H1 (cell line): Measurements from ENCODE around the gene RAB3A.

Source experiments
- CHD1 ChIP-seq: IDR thresholded peaks from 2 replicates; pipeline ENCODE4 v1.6.1; 2012; ENCODE audit warnings: low read depth, low read length, improper control_type of control experiment
- CTCF ChIP-seq, 3 experiments: IDR thresholded peaks; 1 replicate in 2 of 3; 2 replicates in 1 of 3; pipeline versions ENCODE4 v1.5.1 to v1.6.1; 2011; ENCODE audit warnings: low read length in 3 of 3, mild to moderate bottlenecking in 3 of 3, inconsistent platforms in 2 of 3, low read depth in 1 of 3, moderate library complexity in 1 of 3; ENCODE audit not compliant: insufficient read depth in 1 of 3; ENCODE audit errors: control extremely low read depth in 1 of 3
- EGR1 ChIP-seq: IDR thresholded peaks from 2 replicates; pipeline ENCODE4 v1.6.1; 2011; ENCODE audit warnings: low read depth, low read length, borderline replicate concordance
- EP300 ChIP-seq, 2 experiments: IDR thresholded peaks; 1 replicate in 1 of 2; 2 replicates in 1 of 2; pipeline ENCODE4 v1.6.1; 2011 to 2012; ENCODE audit warnings: low read depth in 2 of 2, low read length in 2 of 2, mild to moderate bottlenecking in 2 of 2, borderline replicate concordance in 1 of 2, inconsistent platforms in 1 of 2, moderate library complexity in 1 of 2
- EZH2 ChIP-seq: fragments of 200-600 bp; sonication (generic); IDR thresholded peaks from 2 replicates; pipeline ENCODE4 v1.7.1; 2012; ENCODE audit warnings: low read depth, mild to moderate bottlenecking, moderate library complexity, low read length, inconsistent platforms; ENCODE audit not compliant: severe bottlenecking
- KDM4A ChIP-seq: IDR thresholded peaks from one replicate; pipeline ENCODE4 v1.7.1; 2012; ENCODE audit warnings: low read depth, mild to moderate bottlenecking, moderate library complexity, low read length, inconsistent platforms; ENCODE audit not compliant: severe bottlenecking
- MAFK ChIP-seq: IDR thresholded peaks from 2 replicates; pipeline ENCODE4 v1.6.1; 2012; ENCODE audit warnings: low read depth, mild to moderate bottlenecking, improper control_type of control experiment, low read length
- POLR2A ChIP-seq, 2 experiments: IDR thresholded peaks; 1 replicate in 1 of 2; 2 replicates in 1 of 2; pipeline ENCODE4 v1.6.1; 2011; ENCODE audit warnings: low read depth in 2 of 2, low read length in 2 of 2, mild to moderate bottlenecking in 2 of 2; ENCODE audit errors: control extremely low read depth in 1 of 2
- RXRA ChIP-seq: IDR thresholded peaks from 2 replicates; pipeline ENCODE4 v1.6.1; 2011; ENCODE audit warnings: low read depth, mild to moderate bottlenecking, low read length, moderate library complexity; ENCODE audit not compliant: insufficient read depth
- SIX5 ChIP-seq: IDR thresholded peaks from 2 replicates; pipeline ENCODE4 v1.6.1; 2011; ENCODE audit warnings: mild to moderate bottlenecking, low read depth, low read length
- TCF12 ChIP-seq: IDR thresholded peaks from 2 replicates; pipeline ENCODE4 v1.6.1; 2011; ENCODE audit warnings: low read depth, mild to moderate bottlenecking, low read length
- YY1 ChIP-seq: IDR thresholded peaks from 2 replicates; pipeline ENCODE4 v1.6.1; 2011; ENCODE audit warnings: low read depth, mild to moderate bottlenecking, low read length

- no peak for TF ChIP-seq MAFK
- TF ChIP-seq POLR2A (IDR thresholded peaks at IDR 0.05; ENCODE audit: control extremely low read depth in 1 of 2, low read depth in 2 of 2, low read length in 2 of 2), result no peak
- TF ChIP-seq EP300 (IDR thresholded peaks at IDR 0.05; ENCODE audit: borderline replicate concordance in 1 of 2, low read depth in 2 of 2, low read length in 2 of 2), result no peak
- TF ChIP-seq CTCF (IDR thresholded peaks at IDR 0.05; ENCODE audit: control extremely low read depth in 1 of 3, insufficient read depth in 1 of 3, low read depth in 1 of 3, low read length in 3 of 3), result no peak
- no peak for TF ChIP-seq SIX5
- no peak for TF ChIP-seq RXRA
- no peak for TF ChIP-seq EGR1
- TF ChIP-seq TCF12, result no peak
- no peak for TF ChIP-seq EZH2
- no peak for TF ChIP-seq YY1
- TF ChIP-seq CHD1, result no peak
- TF ChIP-seq KDM4A, result no peak
Measured at GRCh38 chr19:18174983-18175382, 28.9 kb downstream of the RAB3A start.
